GM20000 (cell line): ENCODE measurements around the gene CLIC3.

Source experiments
- DNase-seq: peaks from one replicate; pipeline ENCODE4 v3.0.0; 2012; ENCODE audit warnings: low spot score
- TF ChIP-seq, protein P1 (sequence below): IDR thresholded peaks from 2 replicates; pipeline ENCODE4 v1.5.1; 2012; ENCODE audit warnings: mild to moderate bottlenecking, control low read depth; ENCODE audit errors: extremely low read depth, missing control alignments

CLIC3 gene

DNA sequence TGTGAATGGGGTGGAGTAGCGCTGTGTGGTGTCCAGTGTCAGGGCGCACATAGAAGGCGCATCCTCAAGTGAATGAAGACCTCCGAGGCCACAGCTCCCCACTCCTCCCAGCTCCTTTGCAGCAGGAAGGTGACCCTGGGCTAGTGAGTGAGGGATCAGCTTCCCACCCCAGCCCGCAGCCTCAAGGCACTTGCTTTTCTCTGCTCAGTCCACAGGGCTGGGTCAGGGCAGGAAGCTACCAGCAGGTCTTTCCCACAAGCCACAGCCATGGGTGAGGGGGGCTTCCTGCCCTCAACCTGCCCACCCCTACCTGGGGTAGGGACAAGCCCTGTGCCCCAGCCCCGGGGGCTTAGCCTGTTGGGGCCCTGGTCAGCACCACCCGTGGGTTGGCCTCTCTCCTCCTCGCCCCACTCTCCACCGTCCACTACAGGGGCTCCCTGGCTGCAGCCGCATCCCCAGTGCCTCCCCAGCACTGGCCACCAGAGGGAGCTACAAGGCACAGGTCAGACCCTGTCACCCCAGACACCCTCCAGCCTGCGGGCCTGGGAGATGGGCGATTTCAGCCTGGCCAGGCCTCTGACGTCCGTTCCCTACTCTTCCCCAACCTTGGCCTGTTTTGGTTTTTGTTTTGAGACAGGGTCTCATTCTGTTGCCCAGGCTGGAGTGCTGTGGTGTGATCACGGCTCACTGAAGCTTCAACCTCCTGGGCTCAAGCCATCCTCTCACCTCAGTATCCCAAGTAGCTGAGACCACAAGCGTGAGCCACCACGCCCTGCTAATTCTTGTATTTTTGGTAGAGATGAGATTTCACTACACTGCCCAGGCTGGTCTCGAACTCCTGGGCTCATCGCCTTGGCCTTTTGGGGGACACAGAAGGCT, 32.9 kb upstream of the CLIC3 start:
- TF ChIP-seq, protein P1, sequence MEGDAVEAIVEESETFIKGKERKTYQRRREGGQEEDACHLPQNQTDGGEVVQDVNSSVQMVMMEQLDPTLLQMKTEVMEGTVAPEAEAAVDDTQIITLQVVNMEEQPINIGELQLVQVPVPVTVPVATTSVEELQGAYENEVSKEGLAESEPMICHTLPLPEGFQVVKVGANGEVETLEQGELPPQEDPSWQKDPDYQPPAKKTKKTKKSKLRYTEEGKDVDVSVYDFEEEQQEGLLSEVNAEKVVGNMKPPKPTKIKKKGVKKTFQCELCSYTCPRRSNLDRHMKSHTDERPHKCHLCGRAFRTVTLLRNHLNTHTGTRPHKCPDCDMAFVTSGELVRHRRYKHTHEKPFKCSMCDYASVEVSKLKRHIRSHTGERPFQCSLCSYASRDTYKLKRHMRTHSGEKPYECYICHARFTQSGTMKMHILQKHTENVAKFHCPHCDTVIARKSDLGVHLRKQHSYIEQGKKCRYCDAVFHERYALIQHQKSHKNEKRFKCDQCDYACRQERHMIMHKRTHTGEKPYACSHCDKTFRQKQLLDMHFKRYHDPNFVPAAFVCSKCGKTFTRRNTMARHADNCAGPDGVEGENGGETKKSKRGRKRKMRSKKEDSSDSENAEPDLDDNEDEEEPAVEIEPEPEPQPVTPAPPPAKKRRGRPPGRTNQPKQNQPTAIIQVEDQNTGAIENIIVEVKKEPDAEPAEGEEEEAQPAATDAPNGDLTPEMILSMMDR: peak; percentile 88
- peak; percentile 88 for DNase-seq

DNA sequence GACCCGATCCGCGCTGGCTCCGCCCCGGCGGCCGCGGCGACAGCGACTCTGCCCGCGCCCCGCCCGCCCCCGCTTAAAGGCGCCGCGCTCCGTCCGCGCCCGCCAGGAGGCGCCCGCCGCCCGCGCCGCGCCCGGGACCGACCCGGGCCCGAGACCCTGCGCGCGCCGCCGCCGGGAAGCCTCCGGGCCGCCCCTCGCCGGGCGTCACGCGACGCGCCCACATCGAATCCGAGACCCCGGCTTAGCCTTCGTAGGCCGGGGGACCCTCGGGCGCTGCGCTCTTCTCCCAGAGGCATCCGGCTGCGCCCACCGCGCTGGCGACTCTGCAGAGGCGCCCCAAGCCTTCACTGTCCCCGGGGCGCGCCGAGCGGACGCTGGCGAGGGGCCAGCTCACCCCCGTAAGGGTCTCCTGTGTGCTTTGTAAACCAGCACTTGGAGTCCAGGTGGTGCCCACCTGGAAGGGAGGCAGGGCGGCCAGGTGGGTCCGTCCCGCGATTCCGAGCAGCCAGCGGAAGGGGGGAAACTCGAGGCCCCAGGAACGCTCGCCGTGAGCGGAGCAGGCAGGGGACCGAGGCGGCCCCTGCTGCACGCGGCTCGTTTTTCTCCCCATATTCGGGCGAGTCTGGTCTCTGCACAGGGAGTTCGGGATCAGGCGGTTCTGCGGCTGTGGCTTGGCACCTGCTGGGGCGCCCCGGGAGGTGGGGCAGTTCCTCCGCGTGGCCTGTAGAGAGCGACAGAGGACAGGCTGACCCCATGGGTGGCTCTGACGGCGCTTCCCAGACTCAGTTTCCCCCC, 32.1 kb upstream of the CLIC3 start:
- peak; percentile 93 for DNase-seq

DNA sequence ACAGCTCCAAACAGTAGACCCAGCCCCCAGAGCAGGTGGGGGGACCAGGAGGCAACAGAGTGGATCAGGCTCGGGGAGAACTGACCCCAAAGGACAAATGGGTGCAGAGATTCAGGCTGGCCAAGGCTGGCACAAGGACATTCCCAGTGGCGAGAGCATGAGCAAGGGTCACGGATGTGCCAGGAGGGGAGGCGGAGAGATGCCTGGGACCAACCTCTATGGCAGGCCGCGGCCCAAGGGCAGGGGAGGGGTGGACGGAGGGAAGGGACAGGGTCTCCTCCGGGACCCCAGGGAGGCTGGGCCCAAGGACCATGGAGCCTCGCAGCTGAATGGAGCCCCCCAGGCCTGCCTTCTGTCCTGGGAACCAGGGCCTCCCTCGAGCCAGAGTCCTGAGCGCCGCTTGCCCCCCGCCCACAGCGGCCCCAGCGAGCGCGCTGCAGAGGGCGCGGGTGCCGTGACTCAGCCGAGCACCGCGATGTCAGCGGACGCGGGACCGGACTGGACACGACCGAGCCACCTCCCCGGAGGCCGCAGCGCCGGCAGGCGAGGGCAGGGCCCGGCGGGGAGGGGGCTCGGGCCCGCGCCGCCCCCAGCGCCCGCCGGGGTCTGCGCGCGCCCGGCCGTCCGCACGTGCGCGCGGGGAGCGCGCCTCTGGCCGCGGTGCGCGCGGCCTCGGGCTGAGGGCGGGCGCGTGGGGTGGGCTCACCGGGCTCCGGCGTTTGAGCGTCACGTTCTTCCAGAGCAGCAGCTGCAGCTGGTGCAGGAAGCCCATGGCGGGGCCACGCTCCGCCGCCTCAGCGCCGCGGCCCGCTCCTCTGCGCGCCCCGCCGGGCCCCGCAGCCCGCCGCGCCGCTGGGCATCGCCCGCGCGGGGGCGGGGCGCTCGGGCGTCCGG, 31.2 kb upstream of the CLIC3 start, which contains the start of gene ABCA2:
Gene ABCA2 (minus strand): TSS at position 869 of the 894 bp plus-strand sequence. CDS start 97 bp downstream, at position 772.
- no peak for DNase-seq
- TF ChIP-seq, protein P1: no peak

More for the DNA sequence above, 32.1 kb upstream of the CLIC3 start:
- TF ChIP-seq, protein P1: peak; percentile 61

DNA sequence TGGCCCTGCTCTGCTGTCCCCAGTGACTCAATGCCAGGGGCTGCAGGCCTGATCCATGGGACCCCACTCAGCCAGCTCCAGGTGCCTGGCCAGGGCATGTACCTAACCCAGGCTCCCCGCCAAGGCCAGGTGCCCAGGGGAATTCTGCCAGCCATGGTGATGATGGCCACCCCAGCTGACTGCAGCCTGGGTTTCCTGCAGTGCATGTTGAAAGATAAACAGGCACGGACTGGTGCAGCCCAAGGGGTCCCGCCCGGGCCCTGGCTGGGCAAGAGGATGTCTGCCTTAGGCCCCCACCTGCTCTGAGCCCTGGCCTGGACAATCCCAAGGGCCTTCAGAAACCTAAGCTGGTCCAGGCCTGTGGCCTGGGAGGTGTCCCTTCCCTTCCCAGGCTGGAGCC, 30.5 kb upstream of the CLIC3 start:
- TF ChIP-seq, protein P1: no peak
- DNase-seq: no peak

DNA sequence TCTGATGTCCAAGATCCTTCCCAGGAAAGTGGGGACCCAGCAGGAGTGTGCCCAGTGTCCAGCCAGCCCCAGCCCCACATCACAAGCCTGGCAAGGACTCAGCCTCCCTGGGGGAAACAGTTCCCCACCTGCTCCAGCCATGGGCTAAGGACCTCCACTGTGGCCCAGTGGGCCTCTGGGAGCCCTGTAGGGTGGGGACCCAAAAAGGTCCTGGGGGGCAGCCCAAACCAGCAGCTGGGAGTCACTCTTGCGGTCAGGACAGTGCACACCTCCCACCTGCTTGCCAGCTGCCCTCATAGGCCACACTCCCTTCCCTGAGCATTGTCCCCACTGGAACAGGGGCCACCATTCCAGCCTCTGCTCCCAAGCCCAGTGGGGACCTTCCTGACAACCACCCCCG, 30.0 kb upstream of the CLIC3 start:
- TF ChIP-seq, protein P1: no peak
- no peak for DNase-seq

DNA sequence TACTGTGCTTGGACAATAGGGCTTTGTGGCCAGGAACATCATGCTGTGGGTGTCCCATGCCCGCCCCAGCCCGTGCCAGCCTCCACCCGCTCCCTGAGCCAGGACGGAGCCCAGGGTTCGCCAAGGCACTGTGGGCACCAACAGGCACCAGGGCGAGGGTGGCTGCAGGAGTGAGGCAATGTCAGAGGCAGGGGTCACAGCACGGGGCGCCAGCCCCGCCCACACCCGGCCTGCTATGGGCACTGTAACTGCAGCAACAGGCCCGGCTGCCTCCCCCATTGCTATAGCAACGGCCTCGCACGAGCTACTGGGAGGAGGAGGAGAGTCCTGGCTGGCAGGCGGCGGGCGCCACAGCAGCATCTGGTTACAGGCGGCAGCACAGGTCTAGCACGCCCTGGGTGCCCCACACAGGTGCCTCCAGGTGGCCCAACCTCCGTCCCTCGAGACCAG, 29.2 kb upstream of the CLIC3 start:
- TF ChIP-seq, protein P1: no peak
- DNase-seq: no peak
